GM12801 (cell line): ENCODE results near the gene HOXB3.

Experiments used
- CTCF ChIP-seq: IDR thresholded peaks from one replicate; pipeline ENCODE4 v1.5.1; 2011; ENCODE audit warnings: control low read depth; ENCODE audit not compliant: insufficient read length; ENCODE audit errors: extremely low read depth

HOXB3 gene

GRCh38 chr17:48559122-48559839, 30.8 kb downstream of the HOXB3 start:
- no peak for TF ChIP-seq CTCF

- no peak for TF ChIP-seq CTCF
These were observed 31.3 kb downstream of the HOXB3 start for GRCh38 chr17:48558831-48559121.

- no peak for TF ChIP-seq CTCF
These were observed 31.8 kb downstream of the HOXB3 start for GRCh38 chr17:48558057-48558830.

DNA sequence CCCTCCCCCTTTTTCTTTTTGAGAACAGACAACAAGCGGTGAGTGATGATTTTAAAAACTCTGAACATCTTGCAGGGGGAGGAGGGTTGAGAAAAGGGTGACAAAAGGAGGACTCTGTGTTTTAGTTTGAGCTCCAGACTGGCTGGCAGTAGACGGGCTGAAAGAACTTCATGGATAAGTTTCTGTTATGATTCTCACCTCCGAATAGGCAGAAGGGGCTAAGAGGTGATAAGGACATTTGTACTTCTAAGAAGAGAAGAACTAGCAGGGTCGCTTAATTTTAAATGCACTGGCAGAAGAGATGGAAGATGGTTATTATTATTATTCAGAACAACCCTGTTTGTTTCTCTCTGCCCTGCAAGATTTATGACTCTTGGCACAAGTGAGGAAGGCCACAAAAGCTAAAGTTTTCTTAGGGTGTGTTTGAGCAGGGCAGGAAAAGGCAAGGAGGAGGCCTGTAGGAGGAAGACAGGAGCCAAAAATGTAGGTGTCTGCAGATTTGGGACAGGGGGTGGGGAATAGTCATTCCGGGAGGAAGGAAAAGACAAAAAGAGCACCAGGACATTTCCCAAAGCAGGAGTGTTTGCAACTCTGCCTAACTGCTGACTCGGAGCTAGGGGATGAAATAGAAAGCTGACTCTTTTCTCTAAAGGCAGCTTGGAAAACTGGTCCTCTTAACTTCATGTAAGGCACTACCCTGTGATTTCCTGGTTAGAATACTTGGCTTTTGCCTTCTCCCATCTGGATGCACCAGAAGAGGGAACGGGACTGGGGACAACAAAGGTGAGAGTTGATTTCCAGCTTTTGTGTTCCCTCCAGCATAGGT, 33.3 kb downstream of the HOXB3 start:
- no peak for TF ChIP-seq CTCF

DNA sequence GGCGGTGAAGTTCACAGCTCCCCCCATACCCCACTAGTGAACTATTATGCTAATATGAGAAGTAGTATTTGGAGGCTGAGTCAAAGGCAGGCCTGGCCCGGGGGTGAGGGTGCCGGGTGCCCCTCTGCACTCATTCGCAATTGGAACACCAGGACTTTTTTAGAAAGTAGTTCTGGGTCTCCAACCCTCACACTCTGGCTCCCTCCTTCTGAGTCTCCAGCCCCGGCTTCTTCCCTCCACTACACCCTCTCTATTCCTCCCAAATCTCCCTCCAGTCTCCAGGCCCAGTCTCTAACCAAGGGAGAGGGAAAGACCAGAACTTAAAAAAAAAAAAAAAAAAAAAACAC, 33.8 kb downstream of the HOXB3 start:
- TF ChIP-seq CTCF: no peak

- TF ChIP-seq CTCF: no peak
These were observed 34.5 kb downstream of the HOXB3 start for GRCh38 chr17:48555258-48556228.
